HepG2 (cell line): ENCODE data around the gene RBP2. TPM values are rescaled to one million over a fixed set of nuclear protein-coding genes. Genes with fewer than 3 reads are reported as not detected.

Experiments
- ATAC-seq: fragments of 200-7000 bp; cut with Tn5 transposase; 3 replicates; pipeline ENCODE4 v1.9.1; 2020; ENCODE audit warnings: mild to moderate bottlenecking, moderate library complexity
- BruUV-seq: library from RNA; stranded (reverse); fragments of 400-500 nt; replicated peaks from 2 replicates; lab custom pipeline; 2021; lab: Mats Ljungman, UMichigan
- CTCF ChIA-PET: fragments of 300-600 bp; formaldehyde crosslinking; extraction: SDS; loops from one replicate; lab custom pipeline; 2021; ENCODE audit warnings: low total read pairs, inconsistent platforms, low intra/inter-chr PET ratio; lab: Yijun Ruan, JAX
- POLR2A ChIA-PET: fragments of 350-600 bp; sonication (Branson Sonifier 250); formaldehyde crosslinking; loops from one replicate; lab custom pipeline; 2020; ENCODE audit warnings: antibody characterized with exemption, inconsistent platforms; lab: Yijun Ruan, JAX
- DNase-seq: peaks from one replicate; pipeline ENCODE4 v3.0.0-alpha.2; 2015; ENCODE audit warnings: low spot score
- FAIRE-seq: peaks from 3 replicates; lab custom pipeline; 2011; peaks lifted over from hg19 to GRCh38; lab: Jason Lieb, UNC
- H2AFZ ChIP-seq: one replicate; pipeline ENCODE4 v1.6.1; 2011; ENCODE audit warnings: low read length, inconsistent platforms
- H3K27ac ChIP-seq: fragments of 300-600 bp; 3 replicates; pipeline ENCODE4 v1.8.0; 2011; ENCODE audit warnings: mixed run types, mild to moderate bottlenecking, mixed read lengths, low read length, inconsistent platforms; ENCODE audit not compliant: insufficient read depth; ENCODE audit errors: extremely low read length
- H3K27me3 ChIP-seq, 2 experiments: fragments of 200-600 bp in 1 of 2; 2 replicates in 1 of 2; 3 replicates in 1 of 2; pipeline versions ENCODE4 v1.6.0 to v1.8.0; 2011; ENCODE audit warnings: low read length in 2 of 2, mild to moderate bottlenecking in 2 of 2, moderate library complexity in 2 of 2, inconsistent platforms in 1 of 2; ENCODE audit not compliant: insufficient read depth in 2 of 2, control insufficient read depth in 1 of 2
- H3K36me3 ChIP-seq, 2 experiments: fragments of 200-600 bp in 1 of 2; replicated peaks in 1 of 2; 2 replicates in 1 of 2; 3 replicates in 1 of 2; pipeline versions ENCODE4 v1.5.1 to v1.8.0; 2011; ENCODE audit warnings: low read length in 2 of 2, inconsistent platforms in 1 of 2; ENCODE audit not compliant: insufficient read depth in 2 of 2, control insufficient read depth in 1 of 2
- H3K4me1 ChIP-seq: 2 replicates; pipeline ENCODE4 v1.5.1; 2012; ENCODE audit warnings: low read length, inconsistent platforms; ENCODE audit not compliant: insufficient read depth
- H3K4me2 ChIP-seq: 2 replicates; pipeline ENCODE4 v1.6.0; 2011; ENCODE audit warnings: low read depth, low read length, inconsistent platforms
- H3K4me3 ChIP-seq, 3 experiments: fragments of 200-600 bp in 1 of 3; sonication (generic), shearing (Covaris generic) in 1 of 3; replicated peaks in 1 of 3; 2 replicates each; pipeline ENCODE4 v1.5.1; 2011 to 2016; ENCODE audit warnings: low read length in 3 of 3, inconsistent platforms in 2 of 3, low read depth in 2 of 3, mild to moderate bottlenecking in 2 of 3, control low read depth in 1 of 3, mixed read lengths in 1 of 3; ENCODE audit not compliant: insufficient read depth in 1 of 3
- H3K79me2 ChIP-seq: one replicate; pipeline ENCODE4 v1.6.1; 2011; ENCODE audit warnings: low read length, inconsistent platforms; ENCODE audit not compliant: insufficient read depth
- H3K9ac ChIP-seq: 2 replicates; pipeline ENCODE4 v1.6.0; 2011; ENCODE audit warnings: mild to moderate bottlenecking, low read depth, low read length, inconsistent platforms; ENCODE audit not compliant: insufficient read depth
- H3K9me3 ChIP-seq: 2 replicates; pipeline ENCODE4 v1.5.1; 2012; ENCODE audit warnings: mild to moderate bottlenecking, low read length
- H4K20me1 ChIP-seq: 2 replicates; pipeline ENCODE4 v1.6.0; 2011; ENCODE audit warnings: inconsistent platforms, mild to moderate bottlenecking, low read length, moderate library complexity; ENCODE audit not compliant: insufficient read depth
- AKNA ChIP-seq: sonication (generic); formaldehyde crosslinking; IDR thresholded peaks from 2 replicates; pipeline ENCODE4 v1.4.0; 2020; ENCODE audit warnings: missing genetic modification reagents, borderline replicate concordance
- ATF2 ChIP-seq: sonication (generic); formaldehyde crosslinking; IDR thresholded peaks from 2 replicates; pipeline ENCODE4 v1.4.0; 2020; ENCODE audit warnings: missing genetic modification reagents
- CBX5 ChIP-seq: sonication (generic); formaldehyde crosslinking; IDR thresholded peaks from 2 replicates; pipeline ENCODE4 v1.4.0; 2020; ENCODE audit warnings: missing genetic modification reagents, borderline replicate concordance
- CHD4 ChIP-seq: fragments of 200-600 bp; sonication (generic); IDR thresholded peaks from 2 replicates; pipeline ENCODE4 v1.7.0; 2017; ENCODE audit warnings: mild to moderate bottlenecking, low read length, borderline replicate concordance
- HMG20A ChIP-seq: IDR thresholded peaks from 2 replicates; pipeline ENCODE4 v1.6.1; 2016; ENCODE audit warnings: borderline replicate concordance
- IRX3 ChIP-seq: sonication (generic); formaldehyde crosslinking; IDR thresholded peaks from 2 replicates; pipeline ENCODE4 v1.8.1; 2023; ENCODE audit warnings: mild to moderate bottlenecking, low read depth, missing genetic modification reagents, borderline replicate concordance
- NFYB ChIP-seq: sonication (generic); formaldehyde crosslinking; IDR thresholded peaks from 2 replicates; pipeline ENCODE4 v1.4.0; 2020; ENCODE audit warnings: missing genetic modification reagents
- SIN3A ChIP-seq: IDR thresholded peaks from 2 replicates; pipeline ENCODE4 v1.6.1; 2011; ENCODE audit warnings: low read depth, mild to moderate bottlenecking, control low read depth, low read length, borderline replicate concordance
- ZNF550 ChIP-seq: sonication (generic); formaldehyde crosslinking; IDR thresholded peaks from 2 replicates; pipeline ENCODE4 v1.4.0; 2020; ENCODE audit warnings: mild to moderate bottlenecking, missing genetic modification reagents, borderline replicate concordance
- ZNF639 ChIP-seq: conservative IDR thresholded peaks from 2 replicates; pipeline ENCODE4 v1.6.1; 2018; ENCODE audit warnings: missing genetic modification reagents
- in situ Hi-C: cut with HindIII; loops from 2 replicates; pipeline ENCODE4 v1.10.0; 2017; ENCODE audit warnings: low pct_unique_long_range_greater_than_20kb; ENCODE audit not compliant: extremely low pct_ligation_motif_present
- intact Hi-C: fragments of 100-400 bp; cut with micrococcal nuclease; formaldehyde crosslinking; loops from one replicate; pipeline ENCODE4 v1.10.0; 2022; ENCODE audit not compliant: unreplicated experiment
- polyA plus RNA-seq, 8 experiments: library from polyadenylated mRNA; depleted of rRNA in 3 of 8; stranded (reverse) in 7 of 8; unstranded in 1 of 8; fragments of >200 nt; fragmentation: Illumina TruSeq in 4 of 8; extraction: Trizol in 4 of 8; gene quantifications; 2 replicates each; pipeline versions ENCODE4 v1.2.1 to v1.2.3, GENCODE V29; 2011 to 2016; ENCODE audit warnings: low read depth in 4 of 8, missing spikeins in 1 of 8, mixed read lengths in 1 of 8; ENCODE audit not compliant: insufficient read depth in 1 of 8
- total RNA-seq, 5 experiments: library from RNA; depleted of rRNA; stranded (reverse); fragments of >200 nt; fragmentation: Illumina TruSeq; extraction: Trizol; gene quantifications; 2 replicates each; pipeline ENCODE4 v1.2.3, GENCODE V29; 2016; ENCODE audit warnings: low read depth in 1 of 5

Gene RBP2
- total and polyA plus RNA-seq, 2 of the 13 experiments (the other 11 are each of a cell fraction or from before 2014, with no cell fraction given): 0.17 to 2.5 TPM

- in situ Hi-C loops: no loop called here
- no peaks in the 10 kb centered on the region for H3K79me2 ChIP-seq
- FAIRE-seq (no peak), ATAC-seq (no peak), DNase-seq (no peak)
- no peak overlapping the region for H3K9ac ChIP-seq
- ChIA-PET CTCF (no interaction called here), POLR2A (no interaction called here)
- BruUV-seq: no TSS peak
- no peak overlapping the region for H2AFZ ChIP-seq
- no peaks in the 10 kb centered on the region for H3K27me3 ChIP-seq
- H3K4me3 ChIP-seq: no peak overlapping the region
- intact Hi-C loops: loop anchor here (1.0 kb wide), 1 partner anchor 34 kb away; no protein-coding TSS in a partner anchor
- no peak overlapping the region for H3K27ac ChIP-seq
- H4K20me1 ChIP-seq: 0 out of 2 replicates have a peak, but pooled peaks cover 2% of the 10 kb centered on the region
- no peak overlapping the region for H3K4me2 ChIP-seq
- TF ChIP-seq ZNF550 (no peak), AKNA (CRISPR knock-in tag) (no peak), SIN3A (no peak), ATF2 (CRISPR knock-in tag) (no peak), IRX3 (CRISPR knock-in tag) (no peak), HMG20A (CRISPR knock-in tag) (no peak), ZNF639 (no peak), NFYB (CRISPR knock-in tag) (no peak), CBX5 (CRISPR knock-in tag) (no peak), CHD4 (no peak)
- H3K9me3 ChIP-seq: no peaks in the 10 kb centered on the region
- no peaks in the 10 kb centered on the region for H3K36me3 ChIP-seq
- peaks cover 20% of the 10 kb centered on the region for H3K4me1 ChIP-seq
Measured at GRCh38 chr3:139447486-139447885, 28.8 kb downstream of the RBP2 start.
